ENCODE results near the gene NCKAP5.

NCKAP5 gene

DNA sequence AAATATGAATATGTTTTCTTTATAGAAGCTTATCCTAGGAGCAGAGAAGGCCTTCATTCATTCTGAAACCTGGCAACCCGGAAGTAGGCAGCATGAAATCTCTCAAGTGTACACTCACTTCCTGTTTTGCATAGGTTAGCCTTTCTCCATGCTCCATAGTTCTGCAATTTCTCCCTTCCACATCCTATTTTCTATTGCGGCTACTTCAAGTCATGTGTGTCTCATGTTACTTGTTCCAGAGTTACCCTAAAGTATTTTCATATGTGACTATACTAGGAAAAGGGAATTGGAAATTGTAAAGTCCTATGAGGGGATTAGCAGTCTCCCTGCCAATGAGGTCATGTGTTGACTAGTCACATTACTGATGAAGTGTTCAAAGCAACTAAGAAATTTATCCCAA, 320.6 kb downstream of the NCKAP5 start:
- H3K4me3 ChIP-seq (ENCODE audit: low read depth, low read length): no peak overlapping the region
- DNase-seq (ENCODE audit: low read depth): peak; percentile 48
- TF ChIP-seq, protein P1, sequence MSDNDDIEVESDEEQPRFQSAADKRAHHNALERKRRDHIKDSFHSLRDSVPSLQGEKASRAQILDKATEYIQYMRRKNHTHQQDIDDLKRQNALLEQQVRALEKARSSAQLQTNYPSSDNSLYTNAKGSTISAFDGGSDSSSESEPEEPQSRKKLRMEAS (IDR thresholded peaks at IDR 0.05; ENCODE audit: low read depth, low read length): no peak
- TF ChIP-seq MYC (IDR thresholded peaks at IDR 0.05; ENCODE audit: low read depth, low read length) (no peak), POLR2A (IDR thresholded peaks at IDR 0.05; ENCODE audit: extremely low read depth, insufficient read length) (no peak)
- TF ChIP-seq, protein P2, sequence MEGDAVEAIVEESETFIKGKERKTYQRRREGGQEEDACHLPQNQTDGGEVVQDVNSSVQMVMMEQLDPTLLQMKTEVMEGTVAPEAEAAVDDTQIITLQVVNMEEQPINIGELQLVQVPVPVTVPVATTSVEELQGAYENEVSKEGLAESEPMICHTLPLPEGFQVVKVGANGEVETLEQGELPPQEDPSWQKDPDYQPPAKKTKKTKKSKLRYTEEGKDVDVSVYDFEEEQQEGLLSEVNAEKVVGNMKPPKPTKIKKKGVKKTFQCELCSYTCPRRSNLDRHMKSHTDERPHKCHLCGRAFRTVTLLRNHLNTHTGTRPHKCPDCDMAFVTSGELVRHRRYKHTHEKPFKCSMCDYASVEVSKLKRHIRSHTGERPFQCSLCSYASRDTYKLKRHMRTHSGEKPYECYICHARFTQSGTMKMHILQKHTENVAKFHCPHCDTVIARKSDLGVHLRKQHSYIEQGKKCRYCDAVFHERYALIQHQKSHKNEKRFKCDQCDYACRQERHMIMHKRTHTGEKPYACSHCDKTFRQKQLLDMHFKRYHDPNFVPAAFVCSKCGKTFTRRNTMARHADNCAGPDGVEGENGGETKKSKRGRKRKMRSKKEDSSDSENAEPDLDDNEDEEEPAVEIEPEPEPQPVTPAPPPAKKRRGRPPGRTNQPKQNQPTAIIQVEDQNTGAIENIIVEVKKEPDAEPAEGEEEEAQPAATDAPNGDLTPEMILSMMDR (IDR thresholded peaks at IDR 0.05; ENCODE audit: low read depth, low read length): no peak

DNA sequence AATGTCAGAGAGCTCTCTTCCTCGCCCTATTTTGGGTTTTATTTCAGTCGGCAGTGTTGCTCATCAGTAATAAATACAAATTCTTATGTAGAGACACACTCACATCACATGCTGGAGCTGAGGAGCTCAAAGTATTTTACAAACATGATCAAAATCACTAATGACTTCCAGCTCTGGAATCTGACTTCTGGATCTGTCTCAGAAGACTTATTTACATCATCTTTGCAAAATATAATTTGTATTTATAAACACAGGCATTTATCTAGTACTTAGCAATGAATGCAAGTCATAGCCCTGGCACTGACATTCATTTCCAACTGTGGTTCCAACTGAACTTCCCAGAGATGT, 327.1 kb downstream of the NCKAP5 start:
- no peak for DNase-seq (ENCODE audit: low read depth)
- TF ChIP-seq, protein P2 (IDR thresholded peaks at IDR 0.05; ENCODE audit: low read depth, low read length): no peak
- no peak for TF ChIP-seq POLR2A (IDR thresholded peaks at IDR 0.05; ENCODE audit: extremely low read depth, insufficient read length)
- TF ChIP-seq, protein P1 (IDR thresholded peaks at IDR 0.05; ENCODE audit: low read depth, low read length): no peak
- no peak for TF ChIP-seq MYC (IDR thresholded peaks at IDR 0.05; ENCODE audit: low read depth, low read length)
- no peak overlapping the region for H3K4me3 ChIP-seq (ENCODE audit: low read depth, low read length)

DNA sequence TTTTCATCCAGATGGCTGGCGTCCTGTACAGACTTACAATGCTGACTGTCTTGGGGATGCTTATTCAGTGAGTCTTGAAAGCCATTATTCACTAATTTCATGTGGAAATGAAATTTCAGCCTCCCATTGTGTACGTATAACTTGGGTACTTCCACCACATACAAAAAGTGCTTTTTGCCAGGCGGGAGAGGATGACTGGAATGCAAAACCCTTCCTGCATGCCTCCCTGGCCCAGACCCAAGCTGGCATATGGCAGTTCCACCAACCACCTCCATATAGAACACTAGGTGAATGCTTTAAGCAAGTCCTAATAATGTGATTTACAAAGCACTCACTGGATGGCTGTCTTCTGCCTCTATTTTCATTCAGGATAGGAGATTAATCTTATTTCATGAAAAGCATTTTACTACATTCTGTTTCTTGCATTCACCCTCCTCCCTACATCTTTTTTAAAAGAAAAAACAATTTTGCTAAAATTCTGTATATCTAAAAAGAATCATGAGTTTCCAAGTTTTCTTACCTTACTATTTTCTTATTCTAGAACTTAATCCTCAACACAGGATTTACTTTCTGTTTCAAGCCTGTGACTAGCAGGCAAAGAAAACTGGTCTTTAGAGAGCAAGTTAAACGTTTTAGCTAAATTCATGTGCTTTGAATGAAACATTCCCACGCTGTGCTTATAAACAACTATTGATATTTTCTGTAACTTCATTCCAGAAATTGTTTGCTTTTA, 327.6 kb downstream of the NCKAP5 start:
- no peak for DNase-seq (ENCODE audit: low read depth)
- TF ChIP-seq MYC (IDR thresholded peaks at IDR 0.05; ENCODE audit: low read depth, low read length): no peak
- TF ChIP-seq, protein P2 (IDR thresholded peaks at IDR 0.05; ENCODE audit: low read depth, low read length): no peak
- H3K4me3 ChIP-seq (ENCODE audit: low read depth, low read length): no peak overlapping the region

DNA sequence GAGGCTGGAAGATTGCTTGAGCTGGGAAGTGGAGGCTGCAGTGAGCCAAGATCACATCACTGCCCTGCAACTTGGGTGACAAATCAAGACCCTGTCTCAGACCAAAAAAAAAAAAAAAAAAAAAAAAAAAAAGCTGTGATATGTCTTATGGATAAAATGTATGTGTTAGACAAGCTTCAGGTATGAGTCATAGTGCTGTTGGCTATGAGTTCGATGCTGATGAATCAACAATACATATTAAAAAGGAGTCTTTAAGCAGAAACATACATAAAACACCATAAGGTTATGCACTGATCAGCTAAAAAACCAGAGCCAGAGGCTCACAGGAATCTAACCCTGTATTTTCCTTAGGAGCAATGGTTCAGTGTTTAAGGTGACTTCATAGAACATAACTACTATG, 332.3 kb downstream of the NCKAP5 start:
- no peak overlapping the region for H3K4me3 ChIP-seq (ENCODE audit: low read depth, low read length)
- TF ChIP-seq, protein P2 (IDR thresholded peaks at IDR 0.05; ENCODE audit: low read depth, low read length): no peak
- TF ChIP-seq MYC (IDR thresholded peaks at IDR 0.05; ENCODE audit: low read depth, low read length) (no peak), POLR2A (IDR thresholded peaks at IDR 0.05; ENCODE audit: extremely low read depth, insufficient read length) (no peak)
- TF ChIP-seq, protein P1 (IDR thresholded peaks at IDR 0.05; ENCODE audit: low read depth, low read length): no peak

DNA sequence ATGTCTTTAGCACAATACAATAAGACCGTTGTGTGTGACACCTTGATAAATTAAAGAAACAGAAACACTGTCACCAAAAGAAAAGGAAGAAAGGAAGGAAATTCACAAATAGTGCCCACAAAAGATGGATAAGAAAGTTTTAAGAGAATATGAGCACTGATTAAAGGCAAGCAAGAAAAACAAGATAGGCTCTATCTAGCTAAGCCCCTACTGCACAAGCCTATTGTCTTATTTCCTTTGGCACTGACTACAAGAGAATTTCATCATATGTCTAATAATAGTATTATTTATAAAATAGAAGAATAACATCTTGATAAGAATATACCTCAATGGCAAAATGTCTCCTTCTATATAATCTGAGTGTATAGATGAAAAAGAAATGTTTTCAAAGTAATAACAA, 335.7 kb downstream of the NCKAP5 start:
- DNase-seq (ENCODE audit: low read depth): no peak
- TF ChIP-seq, protein P2 (IDR thresholded peaks at IDR 0.05; ENCODE audit: low read depth, low read length): no peak
- TF ChIP-seq, protein P1 (IDR thresholded peaks at IDR 0.05; ENCODE audit: low read depth, low read length): no peak
- no peak for TF ChIP-seq POLR2A (IDR thresholded peaks at IDR 0.05; ENCODE audit: extremely low read depth, insufficient read length)
- no peak for TF ChIP-seq MYC (IDR thresholded peaks at IDR 0.05; ENCODE audit: low read depth, low read length)
- no peak overlapping the region for H3K4me3 ChIP-seq (ENCODE audit: low read depth, low read length)

More for the DNA sequence above, 332.3 kb downstream of the NCKAP5 start:
- DNase-seq (ENCODE audit: low read depth): no peak

DNA sequence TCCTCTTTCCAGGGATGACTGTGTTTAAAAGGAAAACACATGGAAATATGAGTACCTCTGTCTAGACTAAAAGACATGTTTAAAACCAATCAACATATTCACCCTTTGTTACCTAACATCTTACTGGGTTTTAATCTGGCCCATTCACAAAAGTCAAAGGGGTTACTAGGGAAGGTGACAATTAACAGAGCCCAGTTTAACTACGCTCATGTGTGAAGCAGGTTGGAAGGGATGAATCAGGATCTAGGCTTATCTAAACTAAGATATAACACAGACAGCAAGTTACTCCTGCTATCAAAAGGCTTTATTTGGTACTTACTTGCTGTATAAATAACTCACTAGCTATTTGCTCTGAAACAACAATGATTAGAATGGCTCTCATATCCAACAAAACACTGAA, 337.0 kb downstream of the NCKAP5 start:
- no peak for DNase-seq (ENCODE audit: low read depth)
- H3K4me3 ChIP-seq (ENCODE audit: low read depth, low read length): no peak overlapping the region
- TF ChIP-seq, protein P1 (IDR thresholded peaks at IDR 0.05; ENCODE audit: low read depth, low read length): no peak
- TF ChIP-seq MYC (IDR thresholded peaks at IDR 0.05; ENCODE audit: low read depth, low read length): no peak
- TF ChIP-seq, protein P2 (IDR thresholded peaks at IDR 0.05; ENCODE audit: low read depth, low read length): no peak
- no peak for TF ChIP-seq POLR2A (IDR thresholded peaks at IDR 0.05; ENCODE audit: extremely low read depth, insufficient read length)

Measured in NB4 (cell line).